OCI-LY3 (cell line): ENCODE data around the gene IRGC.

Experiments used
- EZH2phosphoT487 ChIP-seq: fragments of 200-600 bp; shearing (Covaris generic); IDR thresholded peaks from 2 replicates; pipeline ENCODE4 v1.6.1; 2018; ENCODE audit warnings: antibody characterized with exemption, mixed run types, low read depth
- TF ChIP-seq, protein P1 (sequence below): fragments of 200-600, 300-600 bp; sonication (generic); IDR thresholded peaks from 2 replicates; pipeline ENCODE4 v1.5.1; 2014; ENCODE audit warnings: antibody characterized with exemption, low read length, low read depth

GRCh38 chr19:43682824-43683661 lies 32.8 kb upstream of the IRGC start:
- TF ChIP-seq, protein P1, sequence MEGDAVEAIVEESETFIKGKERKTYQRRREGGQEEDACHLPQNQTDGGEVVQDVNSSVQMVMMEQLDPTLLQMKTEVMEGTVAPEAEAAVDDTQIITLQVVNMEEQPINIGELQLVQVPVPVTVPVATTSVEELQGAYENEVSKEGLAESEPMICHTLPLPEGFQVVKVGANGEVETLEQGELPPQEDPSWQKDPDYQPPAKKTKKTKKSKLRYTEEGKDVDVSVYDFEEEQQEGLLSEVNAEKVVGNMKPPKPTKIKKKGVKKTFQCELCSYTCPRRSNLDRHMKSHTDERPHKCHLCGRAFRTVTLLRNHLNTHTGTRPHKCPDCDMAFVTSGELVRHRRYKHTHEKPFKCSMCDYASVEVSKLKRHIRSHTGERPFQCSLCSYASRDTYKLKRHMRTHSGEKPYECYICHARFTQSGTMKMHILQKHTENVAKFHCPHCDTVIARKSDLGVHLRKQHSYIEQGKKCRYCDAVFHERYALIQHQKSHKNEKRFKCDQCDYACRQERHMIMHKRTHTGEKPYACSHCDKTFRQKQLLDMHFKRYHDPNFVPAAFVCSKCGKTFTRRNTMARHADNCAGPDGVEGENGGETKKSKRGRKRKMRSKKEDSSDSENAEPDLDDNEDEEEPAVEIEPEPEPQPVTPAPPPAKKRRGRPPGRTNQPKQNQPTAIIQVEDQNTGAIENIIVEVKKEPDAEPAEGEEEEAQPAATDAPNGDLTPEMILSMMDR = no peak
- no peak for TF ChIP-seq EZH2phosphoT487
